HUES64 (cell line): ENCODE data around the gene RFX1. TPM values are rescaled to one million over a fixed set of nuclear protein-coding genes. Genes with fewer than 3 reads are reported as not detected.
"Not testable (repeated sequence)": the region's sequence is repeated elsewhere in the genome, so short reads cannot be mapped to it uniquely, and the experiment has no call there.

Source experiments
- H3K27ac ChIP-seq: 2 replicates; pipeline ENCODE4 v1.7.0; 2013; ENCODE audit warnings: low read depth, low read length, inconsistent platforms
- H3K27me3 ChIP-seq: 2 replicates; pipeline ENCODE4 v1.6.1; 2013; ENCODE audit warnings: mild to moderate bottlenecking, low read length; ENCODE audit not compliant: insufficient read depth
- H3K36me3 ChIP-seq: 2 replicates; pipeline ENCODE4 v1.6.1; 2013; ENCODE audit warnings: mild to moderate bottlenecking, low read length; ENCODE audit not compliant: insufficient read depth
- H3K4me1 ChIP-seq: 2 replicates; pipeline ENCODE4 v1.6.1; 2013; ENCODE audit warnings: mild to moderate bottlenecking, low read length, moderate library complexity; ENCODE audit not compliant: insufficient read depth
- H3K4me3 ChIP-seq: 2 replicates; pipeline ENCODE4 v1.5.1; 2013; ENCODE audit warnings: mild to moderate bottlenecking, low read length, moderate library complexity
- H3K9ac ChIP-seq: 2 replicates; pipeline ENCODE4 v1.6.1; 2013; ENCODE audit warnings: mild to moderate bottlenecking, low read depth, low read length
- H3K9me3 ChIP-seq: 2 replicates; pipeline ENCODE4 v1.6.1; 2013; ENCODE audit warnings: low read depth, low read length; ENCODE audit not compliant: insufficient read depth
- WGBS: fragments of 150-250, 120-280 bp; methylation state at CpG from one replicate; pipeline ENCODE4 v1.1.7; 2013; ENCODE audit warnings: missing lambda C conversion rate; 5-methylcytosine and 5-hydroxymethylcytosine counted together
- polyA plus RNA-seq, 2 experiments: library from polyadenylated mRNA; stranded (reverse); fragments of 50-300 nt; gene quantifications; one replicate each; pipeline ENCODE4 v1.2.3, GENCODE V29; 2013

Gene RFX1
- polyA plus RNA-seq (2013, experiment 1 of 2), result 9.2 TPM
- polyA plus RNA-seq (2013, experiment 2 of 2), result 10.0 TPM

DNA sequence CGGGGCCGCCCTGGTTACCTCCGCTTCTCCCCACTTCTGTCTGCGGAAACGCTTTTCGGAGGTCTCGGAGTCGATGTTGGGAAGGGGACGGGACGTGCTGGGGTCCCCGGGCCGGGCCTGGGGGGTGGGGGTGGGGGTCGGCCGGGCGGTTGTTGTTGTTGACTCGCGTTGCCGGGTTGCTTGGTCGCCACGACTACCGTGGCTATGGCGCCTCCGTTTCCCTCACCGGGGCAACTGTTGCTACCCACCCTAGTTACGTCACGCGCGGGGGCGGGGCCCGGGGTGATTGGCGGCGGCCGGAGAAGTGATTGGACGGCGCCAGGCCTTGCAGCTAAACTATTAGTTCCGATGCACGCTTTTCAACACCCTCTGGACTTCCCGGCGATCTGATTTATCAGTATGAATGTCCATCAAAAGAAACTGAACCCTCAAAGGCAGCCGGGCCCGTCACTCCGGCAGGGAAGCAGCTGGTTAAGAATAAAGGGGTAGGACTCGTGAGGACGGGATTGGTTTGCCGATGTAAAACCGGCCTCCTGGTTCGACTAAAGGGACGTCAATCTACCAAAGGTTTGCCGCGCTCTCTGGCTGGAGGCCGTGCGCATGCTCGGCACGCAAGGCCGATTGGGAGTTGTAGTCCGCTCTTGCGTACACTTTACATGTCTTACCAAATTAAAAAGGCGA, at the start of gene RFX1:
TSS of gene RFX1 (minus strand) at position 236 of the 681 bp plus-strand sequence. CDS start 12,477 bp downstream, outside the sequence.
- Histone ChIP-seq H3K4me1 (no peaks in the 10 kb centered on the region), H3K36me3 (no peaks in the 10 kb centered on the region), H3K4me3 (peak within 1 kb of the TSS; percentile 66), H3K27ac (peak within 1 kb of the TSS; percentile 97), H3K9ac (peak within 1 kb of the TSS; percentile 80), H3K9me3 (no peaks in the 10 kb centered on the region), H3K27me3 (no peaks in the 10 kb centered on the region)
- under 1% methylated on average over 58 of the region's 58 CpGs for WGBS

DNA sequence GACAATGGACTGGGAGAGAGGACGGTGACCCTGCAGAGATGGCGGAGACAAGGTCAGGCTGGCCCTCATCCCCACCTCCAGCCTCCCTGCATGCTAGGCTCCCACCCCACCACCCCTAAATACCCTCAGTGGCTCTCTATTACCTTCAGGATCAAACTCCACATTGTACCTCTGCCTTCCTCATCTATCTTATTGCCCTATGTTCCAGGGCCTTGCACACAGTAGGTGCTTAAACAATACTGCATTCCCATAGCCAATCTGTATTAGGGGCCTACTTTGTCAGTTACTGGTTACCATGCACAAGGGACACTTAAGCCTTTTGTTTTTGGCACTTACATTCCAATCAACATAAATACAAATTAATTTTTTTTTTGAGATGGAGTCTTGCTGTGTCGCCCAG, 49.3 kb upstream of the RFX1 start:
- Histone ChIP-seq H3K36me3 (no peaks in the 10 kb centered on the region), H3K27me3 (peaks cover 27% of the 10 kb centered on the region), H3K9ac (no peak overlapping the region), H3K4me3 (no peak overlapping the region), H3K27ac (no peak overlapping the region), H3K9me3 (no peaks in the 10 kb centered on the region), H3K4me1 (no peaks in the 10 kb centered on the region)
- WGBS, result 95% methylated on average over 3 of the region's 3 CpGs

DNA sequence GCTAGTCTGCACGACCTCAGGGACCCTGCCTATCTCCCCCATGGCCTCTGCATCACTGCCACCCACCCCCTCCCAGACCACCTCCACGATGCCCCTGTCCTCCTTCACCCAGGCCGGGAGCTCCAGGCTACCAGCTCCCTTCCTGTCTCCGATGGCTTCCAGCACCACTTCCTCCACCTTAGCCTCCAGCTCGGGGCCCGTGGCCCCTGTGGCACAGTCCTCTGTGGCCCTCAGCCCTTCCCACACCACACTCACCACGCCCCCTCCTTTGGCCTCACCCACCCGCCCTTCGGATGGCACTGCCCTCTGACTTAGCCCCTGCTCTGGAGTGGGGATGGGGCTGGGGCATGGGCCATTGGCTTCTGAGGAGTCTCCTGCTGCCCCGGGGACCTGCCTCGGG, 48.6 kb upstream of the RFX1 start:
- H3K4me1 ChIP-seq, result no peaks in the 10 kb centered on the region
- 79% methylated on average over 10 of the region's 11 CpGs for WGBS
- peaks cover 24% of the 10 kb centered on the region for H3K27me3 ChIP-seq
- H3K9ac ChIP-seq, result no peak overlapping the region
- no peaks in the 10 kb centered on the region for H3K36me3 ChIP-seq
- H3K9me3 ChIP-seq, result no peaks in the 10 kb centered on the region
- H3K27ac ChIP-seq, result no peak overlapping the region
- H3K4me3 ChIP-seq, result no peak overlapping the region

DNA sequence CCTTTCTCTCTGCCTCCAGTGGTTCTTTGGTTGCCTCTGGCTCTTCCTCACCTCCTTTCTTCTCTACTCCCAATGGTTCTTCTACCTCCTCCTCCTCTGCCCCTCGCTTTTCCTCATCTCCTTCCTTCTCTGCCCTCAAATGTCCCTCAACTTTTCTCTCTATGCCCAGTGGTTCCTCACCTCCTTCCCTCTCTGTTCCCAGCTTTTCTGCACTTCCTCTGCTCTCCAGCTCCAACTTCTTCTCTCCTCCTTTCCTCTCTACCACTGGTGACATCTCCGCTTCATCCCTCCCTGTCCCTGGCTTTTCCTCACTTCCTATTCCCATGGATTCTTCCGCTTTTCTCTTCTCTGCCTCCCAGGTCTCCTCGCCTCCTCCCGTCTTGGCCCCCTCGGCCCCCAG, 48.0 kb upstream of the RFX1 start:
- WGBS, result 91% methylated on average over 6 of the region's 6 CpGs
- Histone ChIP-seq H3K4me3 (no peak overlapping the region), H3K9ac (no peak overlapping the region), H3K4me1 (no peaks in the 10 kb centered on the region), H3K27me3 (peaks cover 18% of the 10 kb centered on the region), H3K9me3 (no peaks in the 10 kb centered on the region), H3K36me3 (no peaks in the 10 kb centered on the region), H3K27ac (no peak overlapping the region)

DNA sequence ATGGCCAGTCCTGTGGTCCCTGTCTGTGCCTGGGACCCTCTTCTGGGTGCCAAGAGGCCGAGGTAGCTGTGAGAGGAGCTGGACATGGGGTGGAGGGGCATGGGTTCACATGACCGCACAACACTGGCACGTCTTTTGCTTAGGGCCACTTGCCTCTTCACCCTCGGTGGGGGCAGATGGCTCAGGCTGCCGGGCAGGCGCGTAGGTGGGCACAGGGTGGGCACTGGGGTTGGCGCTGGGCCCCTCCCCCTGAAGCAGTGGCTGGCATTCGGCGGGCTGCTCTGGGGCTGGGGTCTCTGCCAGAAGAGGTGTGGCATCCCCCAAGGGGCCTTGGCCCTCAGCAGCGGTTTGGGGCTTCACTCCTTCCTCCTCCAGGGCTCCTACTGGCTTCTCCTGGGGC, 47.4 kb upstream of the RFX1 start:
- Histone ChIP-seq H3K4me1 (no peaks in the 10 kb centered on the region), H3K27ac (no peak overlapping the region), H3K4me3 (no peak overlapping the region), H3K27me3 (peaks cover 12% of the 10 kb centered on the region), H3K36me3 (no peaks in the 10 kb centered on the region), H3K9me3 (no peaks in the 10 kb centered on the region), H3K9ac (no peak overlapping the region)
- 93% methylated on average over 11 of the region's 11 CpGs for WGBS

DNA sequence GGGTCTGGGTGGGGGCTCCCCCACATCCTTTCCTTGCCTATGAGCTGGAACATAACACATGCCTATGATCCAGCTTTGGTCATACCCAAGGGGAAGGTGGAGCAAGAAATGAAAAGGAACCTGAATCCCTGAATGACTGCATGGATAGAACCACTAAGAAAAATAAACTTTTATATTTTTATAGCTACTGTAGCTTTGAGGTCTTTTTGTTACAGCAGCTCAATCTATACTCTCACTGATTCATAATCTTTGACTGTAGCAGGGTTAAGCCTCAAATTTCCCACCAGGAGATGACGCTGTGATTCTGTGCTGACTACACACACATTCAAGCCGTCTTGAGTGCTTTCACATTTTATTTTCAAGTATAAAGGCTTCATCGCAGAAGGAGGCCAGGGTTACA, 46.9 kb upstream of the RFX1 start:
- Histone ChIP-seq H3K4me3 (no peak overlapping the region), H3K9ac (no peak overlapping the region), H3K27ac (no peak overlapping the region), H3K4me1 (no peaks in the 10 kb centered on the region), H3K36me3 (no peaks in the 10 kb centered on the region), H3K27me3 (peaks cover 7% of the 10 kb centered on the region), H3K9me3 (0 out of 2 replicates have a peak, but pooled peaks cover 3% of the 10 kb centered on the region)
- WGBS, result 93% methylated on average over 3 of the region's 3 CpGs

DNA sequence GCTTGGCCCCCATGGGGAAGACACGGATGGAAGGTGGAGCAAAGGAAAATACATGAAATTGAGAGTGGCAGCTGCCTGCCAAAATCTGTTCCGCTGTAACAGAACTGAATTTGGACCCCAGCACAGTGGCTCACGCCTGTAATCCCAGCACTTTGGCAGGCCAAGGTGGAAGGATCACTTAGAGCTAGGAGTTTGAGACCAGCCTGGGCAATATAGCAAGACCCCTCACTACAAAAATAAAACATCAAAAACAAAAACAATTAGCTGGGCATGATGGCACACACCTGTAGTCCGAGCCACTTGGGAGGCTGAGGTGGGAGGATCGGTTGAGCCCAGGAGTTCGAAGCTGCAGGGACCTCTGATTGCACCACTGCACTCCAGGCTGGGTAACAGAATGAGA, 46.4 kb upstream of the RFX1 start:
- 91% methylated on average over 6 of the region's 6 CpGs for WGBS
- H3K27me3 ChIP-seq, result peaks cover 3% of the 10 kb centered on the region
- H3K36me3 ChIP-seq, result no peaks in the 10 kb centered on the region

DNA sequence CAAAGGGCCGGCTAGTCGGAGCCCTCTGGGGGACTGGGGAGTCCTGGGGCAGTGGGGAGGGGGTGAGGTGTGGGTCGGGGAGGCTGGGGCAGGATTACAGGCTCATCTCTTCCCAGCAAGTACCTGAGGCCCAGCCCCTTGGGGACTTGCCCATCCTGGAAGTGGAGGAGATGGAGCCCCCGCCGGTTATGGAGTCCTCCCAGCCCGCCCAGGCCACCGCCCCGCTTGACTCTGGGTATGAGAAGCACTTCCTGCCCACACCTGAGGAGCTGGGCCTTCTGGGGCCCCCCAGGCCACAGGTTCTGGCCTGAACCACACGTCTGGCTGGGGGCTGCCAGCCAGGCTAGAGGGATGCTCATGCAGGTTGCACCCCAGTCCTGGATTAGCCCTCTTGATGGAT, 45.9 kb upstream of the RFX1 start:
- no peak overlapping the region for H3K9ac ChIP-seq
- H3K36me3 ChIP-seq, result no peaks in the 10 kb centered on the region
- H3K9me3 ChIP-seq, result 0 out of 2 replicates have a peak, but pooled peaks cover 3% of the 10 kb centered on the region
- H3K4me1 ChIP-seq, result no peaks in the 10 kb centered on the region
- no peak overlapping the region for H3K4me3 ChIP-seq
- no peak overlapping the region for H3K27ac ChIP-seq
- H3K27me3 ChIP-seq, result peaks cover 3% of the 10 kb centered on the region
- 90% methylated on average over 9 of the region's 9 CpGs for WGBS

More for the DNA sequence above, 46.4 kb upstream of the RFX1 start:
- no peak overlapping the region for H3K9ac ChIP-seq
- H3K9me3 ChIP-seq, result 0 out of 2 replicates have a peak, but pooled peaks cover 3% of the 10 kb centered on the region
- no peak overlapping the region for H3K4me3 ChIP-seq
- H3K4me1 ChIP-seq, result no peaks in the 10 kb centered on the region
- H3K27ac ChIP-seq, result no peak overlapping the region

DNA sequence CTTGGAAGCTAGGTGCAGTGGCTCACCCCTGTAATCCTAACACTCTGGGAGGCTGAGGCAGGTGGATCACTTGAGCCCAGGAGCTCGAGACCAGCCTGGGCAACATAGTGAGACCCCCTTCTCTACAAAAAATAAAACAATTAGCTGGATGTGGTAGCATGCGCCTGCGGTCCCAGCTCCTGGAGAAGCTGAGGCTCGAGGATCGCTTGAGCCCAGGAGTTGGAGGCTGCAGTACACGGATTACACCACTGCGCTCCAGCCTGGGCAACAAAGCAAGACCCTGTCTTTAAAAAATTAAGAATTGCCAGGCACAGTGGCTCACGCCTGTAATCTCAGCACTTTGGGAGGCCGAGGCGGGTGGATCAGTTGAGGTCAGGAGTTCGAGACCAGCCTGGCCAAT, 44.8 kb upstream of the RFX1 start:
- H3K9me3 ChIP-seq, H3K27ac ChIP-seq, H3K27me3 ChIP-seq, H3K9ac ChIP-seq, H3K36me3 ChIP-seq, H3K4me3 ChIP-seq, H3K4me1 ChIP-seq: not testable (repeated sequence)
- WGBS, result 96% methylated on average over 11 of the region's 11 CpGs

DNA sequence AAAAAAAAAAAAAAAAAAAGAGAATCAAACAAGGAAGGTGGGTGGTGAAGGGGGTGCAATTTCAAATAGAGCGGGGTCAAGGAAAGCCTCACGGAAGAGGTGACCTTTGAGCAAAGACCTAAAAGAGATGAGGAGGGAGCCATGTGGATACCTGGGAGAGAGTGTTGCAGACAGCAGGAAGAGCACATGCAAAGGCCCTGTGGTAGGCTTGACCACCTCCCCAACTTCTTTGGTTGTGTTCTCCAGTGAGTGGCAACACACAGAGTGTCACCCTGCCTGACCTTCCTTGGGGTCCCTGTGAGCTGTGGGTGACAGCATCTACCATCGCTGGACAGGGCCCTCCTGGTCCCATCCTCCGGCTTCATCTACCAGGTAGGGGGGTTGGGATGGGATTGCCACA, 44.4 kb upstream of the RFX1 start:
- Histone ChIP-seq H3K4me3 (no peak overlapping the region), H3K27ac (no peak overlapping the region), H3K4me1 (no peaks in the 10 kb centered on the region), H3K9me3 (0 out of 2 replicates have a peak, but pooled peaks cover 3% of the 10 kb centered on the region), H3K27me3 (no peaks in the 10 kb centered on the region), H3K9ac (no peak overlapping the region), H3K36me3 (0 out of 2 replicates have a peak, but pooled peaks cover 2% of the 10 kb centered on the region)
- whole genome bisulfite sequencing, result 95% methylated on average over 4 of the region's 4 CpGs

DNA sequence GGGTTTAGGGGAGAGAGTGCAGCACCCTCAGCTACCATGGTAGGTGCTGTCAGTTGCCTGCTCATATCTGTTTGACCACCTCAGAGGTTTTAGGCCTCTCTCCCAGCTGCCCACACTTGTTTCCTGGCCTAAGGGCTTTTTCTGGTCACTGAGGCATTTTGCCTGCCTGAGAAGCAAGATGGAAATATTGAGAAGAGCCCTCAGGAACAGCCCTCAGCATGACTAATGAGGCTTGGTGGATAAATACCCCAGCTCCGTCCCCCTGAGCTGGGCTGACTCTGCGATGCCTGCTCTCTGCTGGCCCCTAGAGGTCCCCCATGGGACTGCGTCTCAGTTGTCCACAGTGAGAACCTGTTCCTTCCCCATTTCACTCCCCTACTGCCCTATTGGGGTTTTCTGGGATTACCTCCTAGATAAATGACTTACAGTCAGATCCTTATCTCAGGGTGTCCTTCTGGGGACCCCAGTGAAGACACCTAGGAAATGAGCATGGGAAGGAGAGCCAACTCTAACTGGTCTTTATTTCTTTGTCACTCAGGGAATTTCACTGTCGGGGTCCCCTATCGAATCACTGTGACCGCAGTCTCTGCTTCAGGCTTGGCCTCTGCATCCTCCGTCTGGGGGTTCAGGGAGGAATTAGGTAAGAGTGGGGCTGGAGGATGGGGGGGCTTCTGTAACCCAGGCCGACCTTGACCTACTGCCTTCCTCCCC, 42.5 kb upstream of the RFX1 start:
- Histone ChIP-seq H3K9me3 (0 out of 2 replicates have a peak, but pooled peaks cover 3% of the 10 kb centered on the region), H3K4me3 (no peak overlapping the region), H3K27me3 (no peaks in the 10 kb centered on the region), H3K9ac (no peak overlapping the region), H3K36me3 (0 out of 2 replicates have a peak, but pooled peaks cover 2% of the 10 kb centered on the region), H3K27ac (no peak overlapping the region), H3K4me1 (no peaks in the 10 kb centered on the region)
- WGBS, result 71% methylated on average over 8 of the region's 8 CpGs
